SH-SY5Y (cell line): ENCODE data around the gene SMIM3.

ENCODE experiments used
- GATA2 ChIP-seq: IDR thresholded peaks from 2 replicates; pipeline ENCODE4 v1.6.1; 2011; ENCODE audit warnings: mild to moderate bottlenecking, low read depth, low read length
- GATA3 ChIP-seq: IDR thresholded peaks from 2 replicates; pipeline ENCODE4 v1.6.1; 2011; ENCODE audit warnings: low read depth, mild to moderate bottlenecking, low read length, moderate library complexity

DNA sequence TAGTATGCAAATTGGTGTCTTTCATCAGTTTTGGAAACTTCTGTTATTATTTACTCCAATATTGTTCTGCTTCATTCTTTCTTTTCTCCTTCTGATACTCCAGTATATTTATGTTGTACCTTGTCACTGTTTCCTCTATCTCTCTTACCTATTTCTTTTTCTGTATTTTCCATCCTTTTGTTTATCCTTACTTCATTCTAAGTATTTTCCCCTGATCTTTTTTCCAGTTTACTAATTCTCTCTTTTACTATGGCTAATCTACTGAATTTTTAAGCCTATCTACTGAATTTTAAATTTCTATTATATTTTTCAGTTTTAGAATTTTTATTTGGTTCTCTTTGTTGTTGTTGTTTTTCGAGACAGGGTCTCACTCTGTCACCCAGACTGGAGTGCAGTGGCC, 7.4 kb downstream of the SMIM3 start:
- no peak for TF ChIP-seq GATA2
- TF ChIP-seq GATA3 = no peak
